SK-MEL-5 (cell line): Measurements from ENCODE around the gene ACAP3. TPM values are rescaled to one million over a fixed set of nuclear protein-coding genes. Genes with fewer than 3 reads are reported as not detected.
"Not testable (repeated sequence)": the region's sequence is repeated elsewhere in the genome, so short reads cannot be mapped to it uniquely, and the experiment has no call there.

Source experiments
- DNase-seq: peaks from one replicate; pipeline ENCODE4 v3.0.0-alpha.2; 2016; ENCODE audit warnings: low read depth, low spot score
- in situ Hi-C: cut with HindIII; loops from 2 replicates; pipeline ENCODE4 v1.10.0; 2016; ENCODE audit warnings: low sequenced_read_pairs, high pct_unique_total_duplicates, low pct_unique_long_range_greater_than_20kb
- small RNA-seq, 2 experiments: library from RNA; depleted of rRNA; stranded (forward); fragments of <200 nt; gene quantifications; one replicate each; pipeline ENCODE3, GENCODE V24; 2014
- total RNA-seq: library from RNA; depleted of rRNA; stranded (reverse); fragments of >200 nt; shearing (Covaris generic); gene quantifications from 2 replicates; pipeline ENCODE4 v1.2.3, GENCODE V29; 2014; rRNA removed

ACAP3 gene
- total RNA-seq, 1 experiment from 2014 or later: 14.5 TPM

DNA sequence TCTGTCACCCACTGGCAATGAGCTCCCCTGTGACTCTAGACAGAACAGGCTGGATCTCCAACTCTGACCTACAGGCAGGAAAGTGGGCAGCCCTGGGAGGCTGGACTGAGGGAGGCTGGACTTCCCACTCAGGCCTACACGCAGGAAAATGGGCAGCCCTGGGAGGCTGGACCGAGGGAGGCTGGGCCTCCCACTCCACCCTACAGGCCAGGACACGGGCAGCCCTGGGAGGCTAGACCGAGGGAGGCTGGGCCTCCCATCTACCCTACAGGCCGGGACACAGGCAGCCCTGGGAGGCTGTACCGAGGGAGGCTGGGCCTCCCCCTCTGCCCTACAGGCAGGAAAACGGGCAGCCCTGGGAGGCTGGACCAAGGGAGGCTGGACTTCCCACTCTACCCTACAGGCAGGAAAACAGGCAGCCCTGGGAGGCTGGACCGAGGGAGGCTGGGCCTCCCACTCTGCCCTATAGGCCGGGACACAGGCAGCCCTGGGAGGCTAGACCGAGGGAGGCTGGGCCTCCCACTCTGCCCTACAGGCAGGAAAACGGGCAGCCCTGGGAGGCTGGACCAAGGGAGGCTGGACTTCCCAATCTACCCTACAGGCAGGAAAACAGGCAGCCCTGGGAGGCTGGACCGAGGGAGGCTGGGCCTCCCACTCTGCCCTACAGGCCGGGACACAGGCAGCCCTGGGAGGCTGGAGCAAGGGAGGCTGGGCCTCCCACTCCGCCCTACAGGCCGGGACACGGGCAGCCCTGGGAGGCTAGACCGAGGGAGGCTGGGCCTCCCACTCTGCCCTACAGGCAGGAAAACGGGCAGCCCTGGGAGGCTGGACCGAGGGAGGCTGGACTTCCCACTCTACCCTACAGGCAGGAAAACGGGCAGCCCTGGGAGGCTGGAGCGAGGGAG lies 59.5 kb downstream of the ACAP3 start:
- DNase-seq, in situ Hi-C loops: not testable (repeated sequence)

GRCh38 chr1:1247341-1247913 lies 60.3 kb downstream of the ACAP3 start:
- no peak for DNase-seq
- in situ Hi-C loops: no loop called here

DNA sequence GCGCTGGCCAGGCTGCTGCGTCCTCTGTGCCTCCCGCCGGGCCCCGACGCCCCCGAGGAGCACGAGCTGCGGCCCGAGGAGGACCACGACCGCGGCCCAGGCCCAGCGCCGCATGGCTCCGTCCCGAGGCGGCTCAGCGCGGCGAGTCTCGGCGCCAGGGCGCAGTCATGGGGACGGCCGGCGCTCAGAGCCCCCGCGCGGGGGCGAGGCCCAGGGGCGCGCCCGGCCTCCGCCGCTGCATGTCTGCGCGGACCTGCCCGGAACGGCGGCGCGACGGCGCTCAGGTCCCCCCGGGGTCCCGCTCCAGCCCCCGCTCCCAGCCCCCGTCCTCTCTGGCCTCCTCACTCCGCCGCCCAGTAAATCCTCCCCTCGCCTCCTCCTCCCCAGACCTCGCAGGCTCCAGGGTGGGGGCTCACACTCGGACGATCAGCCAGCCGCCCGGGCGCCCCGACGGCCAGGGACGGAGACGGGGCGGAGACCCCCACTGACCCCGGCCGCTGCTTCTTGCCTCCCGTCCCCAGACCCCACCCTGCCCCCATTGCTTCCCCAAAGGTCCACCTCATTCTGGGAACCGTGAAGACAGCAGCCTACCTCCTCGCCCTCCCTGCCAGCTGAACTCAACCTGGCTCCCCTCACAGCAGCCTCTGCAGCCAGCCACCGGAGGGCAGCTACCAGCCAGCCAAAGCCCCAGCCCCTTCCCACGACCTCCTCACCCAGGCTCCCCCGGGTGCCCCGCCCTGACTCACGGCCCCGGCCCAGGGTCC lies 61.0 kb downstream of the ACAP3 start, which contains the start of gene C1QTNF12:
TSS of gene C1QTNF12 (minus strand) at position 146 of the 764 bp plus-strand sequence. CDS start at position 114, 32 bp downstream.
- in situ Hi-C loops: no loop called here
- DNase-seq: no peak

DNA sequence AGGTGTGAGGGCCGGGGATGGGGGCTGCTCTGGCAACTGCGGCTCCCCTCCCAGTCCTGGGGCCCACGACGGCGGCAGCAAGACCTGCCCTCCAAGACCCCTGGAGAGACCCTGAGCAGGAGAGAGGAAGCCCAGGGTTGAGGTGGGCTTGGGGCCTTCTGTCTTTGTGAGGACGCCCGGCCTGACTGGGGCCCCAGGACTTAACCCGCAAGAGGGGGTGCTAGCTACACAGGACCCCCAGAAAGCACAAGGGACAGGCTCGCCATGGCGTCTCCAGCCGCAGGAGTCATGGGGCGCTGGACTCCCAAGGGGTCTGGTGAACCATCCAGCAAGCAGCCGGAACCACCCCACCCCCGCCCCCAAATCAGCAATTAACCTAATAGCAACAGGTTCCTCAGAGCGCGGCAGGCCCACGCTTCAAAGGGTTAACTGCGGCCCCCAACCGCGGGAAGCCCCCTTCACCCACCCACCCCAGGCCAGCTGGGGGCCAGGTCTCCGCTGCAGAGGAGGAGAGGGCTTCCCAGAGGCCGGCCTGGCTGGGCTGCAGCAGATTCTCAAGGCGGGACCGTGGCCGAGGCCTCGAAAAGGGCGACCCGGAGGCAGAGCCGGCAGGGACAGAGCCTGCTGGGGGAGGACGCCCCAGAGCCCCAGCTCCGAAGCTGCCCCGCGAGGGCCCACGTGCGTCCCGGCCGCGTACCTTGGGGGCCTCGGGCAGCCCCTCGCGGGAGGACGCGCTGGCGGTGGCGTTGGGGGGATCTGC lies 61.7 kb downstream of the ACAP3 start:
- DNase-seq: no peak
- in situ Hi-C loops: no loop called here

DNA sequence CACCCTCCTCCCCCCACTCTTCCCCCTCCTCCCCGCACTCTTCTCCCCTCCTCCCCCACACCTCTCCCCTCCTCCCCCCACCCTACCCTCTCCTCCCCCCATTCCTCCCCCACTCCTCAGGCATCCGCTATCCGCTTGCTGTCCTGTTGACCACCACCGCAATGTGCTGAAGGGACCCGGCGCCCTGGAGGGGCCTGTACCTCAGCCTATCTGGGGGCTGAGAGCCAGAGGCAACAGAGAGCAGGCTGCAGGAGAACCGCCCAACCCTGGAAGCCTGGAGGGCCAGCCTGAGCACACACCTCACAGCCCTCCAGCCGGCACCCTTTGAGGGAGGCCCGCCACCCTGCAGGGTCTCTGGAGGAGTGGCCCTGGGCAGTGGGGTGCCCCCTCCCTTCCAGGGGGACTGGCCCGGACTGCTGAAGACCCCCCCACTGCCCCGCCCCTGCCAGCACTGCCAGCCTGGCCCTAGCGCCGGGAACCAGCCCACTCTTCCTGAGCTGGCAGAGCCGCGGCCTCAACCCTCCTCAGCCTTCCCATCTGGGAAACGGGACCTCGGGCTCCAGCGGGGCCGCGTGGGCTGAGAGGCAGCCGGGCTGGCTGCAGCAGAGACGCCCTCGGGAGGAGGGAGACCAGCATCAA lies 62.4 kb downstream of the ACAP3 start:
- in situ Hi-C loops: no loop called here
- no peak for DNase-seq

GRCh38 chr1:1244192-1244811 lies 63.4 kb downstream of the ACAP3 start:
- DNase-seq: no peak
- in situ Hi-C loops: no loop called here

DNA sequence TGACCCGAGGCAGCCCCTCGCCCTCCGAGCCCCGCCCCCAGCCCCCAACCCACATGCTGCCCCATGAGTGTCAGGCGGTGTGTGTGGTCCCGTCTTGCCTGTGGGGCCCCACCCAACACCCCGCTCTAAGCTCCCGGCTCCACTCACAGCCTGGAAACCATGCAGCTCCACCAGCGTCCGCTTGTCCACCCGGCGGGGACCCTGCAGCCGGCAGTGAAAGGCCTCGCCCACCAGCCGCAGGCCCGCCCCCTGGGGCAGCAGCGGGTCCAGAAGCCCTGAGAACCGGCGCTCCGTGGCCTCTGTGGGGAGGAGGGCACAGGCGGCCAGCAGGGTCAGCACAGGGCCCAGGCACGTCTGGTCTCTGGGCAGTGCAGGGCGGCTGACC lies 63.9 kb downstream of the ACAP3 start:
- no peak for DNase-seq
- in situ Hi-C loops: no loop called here

- no peak for DNase-seq
- in situ Hi-C loops: no loop called here
Observed at GRCh38 chr1:1243266-1243660, 64.5 kb downstream of the ACAP3 start.

- in situ Hi-C loops: no loop called here
- DNase-seq: no peak
Observed at GRCh38 chr1:1242461-1243265, 65.1 kb downstream of the ACAP3 start.

Small RNA genes within 50 kb of the gene (small RNA-seq; reads per million reads assigned to genes)
- 0 reads per million in 2 experiments for gene MIR6726

Other genes with a start within 250 kb of the ACAP3 start
- gene RNF223, start 233.6 kb downstream of the ACAP3 start, total RNA-seq: not detected in 2 replicates
- gene C1orf159, start 191.8 kb downstream of the ACAP3 start, total RNA-seq: 9.4 and 10.0 TPM in 2 replicates
- not detected in 2 replicates for gene TTLL10, start 134.1 kb downstream of the ACAP3 start, total RNA-seq
- not detected in 2 replicates for gene TNFRSF18, start 101.3 kb downstream of the ACAP3 start, total RNA-seq
- gene TNFRSF4, start 93.8 kb downstream of the ACAP3 start, total RNA-seq: not detected in 2 replicates
- gene SDF4, start 75.9 kb downstream of the ACAP3 start, total RNA-seq: 94.2 and 97.3 TPM in 2 replicates
- gene B3GALT6, start 75.7 kb downstream of the ACAP3 start, total RNA-seq: 25.9 and 29.0 TPM in 2 replicates
- gene C1QTNF12, start 61.2 kb downstream of the ACAP3 start, total RNA-seq: not detected in 2 replicates
- 37.8 and 41.9 TPM in 2 replicates for gene UBE2J2, start 34.1 kb downstream of the ACAP3 start, total RNA-seq
- gene SCNN1D, start 27.5 kb downstream of the ACAP3 start, total RNA-seq: 0.71 and 1.3 TPM in 2 replicates
- gene PUSL1, start 667 bp upstream of the ACAP3 start, total RNA-seq: 9.9 and 15.5 TPM in 2 replicates
- gene INTS11, start 16.7 kb upstream of the ACAP3 start, total RNA-seq: 60.1 and 63.5 TPM in 2 replicates
- gene CPTP, start 16.9 kb upstream of the ACAP3 start, total RNA-seq: 19.6 and 22.2 TPM in 2 replicates
- gene TAS1R3, start 23.4 kb upstream of the ACAP3 start, total RNA-seq: not detected in 2 replicates
- gene DVL1, start 41.5 kb upstream of the ACAP3 start, total RNA-seq: 41.4 and 42.8 TPM in 2 replicates
- gene MXRA8, start 50.6 kb upstream of the ACAP3 start, total RNA-seq: 0.08 TPM in 1 of 2 replicates, not detected in the other
- gene AURKAIP1, start 67.3 kb upstream of the ACAP3 start, total RNA-seq: 136 and 146 TPM in 2 replicates
- 67.7 and 78.7 TPM in 2 replicates for gene CCNL2, start 91.4 kb upstream of the ACAP3 start, total RNA-seq
- 112 and 124 TPM in 2 replicates for gene MRPL20, start 99.4 kb upstream of the ACAP3 start, total RNA-seq
- not detected in 2 replicates for gene ANKRD65, start 113.3 kb upstream of the ACAP3 start, total RNA-seq
- gene VWA1, start 127.8 kb upstream of the ACAP3 start, total RNA-seq: 11.7 and 15.3 TPM in 2 replicates
- 0.05 TPM in 1 of 2 replicates, not detected in the other for gene ATAD3C, start 141.8 kb upstream of the ACAP3 start, total RNA-seq
- gene ATAD3B, start 163.8 kb upstream of the ACAP3 start, total RNA-seq: 31.3 and 36.3 TPM in 2 replicates
- 32.1 and 36.5 TPM in 2 replicates for gene ATAD3A, start 204.2 kb upstream of the ACAP3 start, total RNA-seq
- 0.29 TPM in 1 of 2 replicates, not detected in the other for gene TMEM240, start 232.7 kb upstream of the ACAP3 start, total RNA-seq